Measurements from ENCODE around the gene MAP3K1.

The MAP3K1 gene

GRCh38 chr5:56803025-56803424 lies 12.3 kb upstream of the MAP3K1 start:
- TF ChIP-seq CTCF (conservative IDR thresholded peaks at IDR 0.05; ENCODE audit: low read depth, low read length): no peak
- no peaks in the 10 kb centered on the region for H3K4me1 ChIP-seq (ENCODE audit: low read depth, poor library complexity, severe bottlenecking)
- no peaks in the 10 kb centered on the region for H3K36me3 ChIP-seq (ENCODE audit: insufficient read depth)
- H4K20me1 ChIP-seq (ENCODE audit: insufficient read depth): no peaks in the 10 kb centered on the region
- H3K79me2 ChIP-seq (ENCODE audit: insufficient read depth, low read depth): no peaks in the 10 kb centered on the region
- no peak overlapping the region for H3K27ac ChIP-seq
- H3K27me3 ChIP-seq (ENCODE audit: insufficient read depth, low read depth): no peaks in the 10 kb centered on the region
- no peak overlapping the region for H3K4me2 ChIP-seq
- H3K4me3 ChIP-seq (IDR thresholded peaks at IDR 0.05; ENCODE audit: insufficient read depth, low read depth, low read length): no peak overlapping the region
- no peak overlapping the region for H2AFZ ChIP-seq (ENCODE audit: low read depth)
- no peak overlapping the region for H3K9ac ChIP-seq

- Histone ChIP-seq H3K4me2 (no peak overlapping the region), H4K20me1 (ENCODE audit: insufficient read depth) (no peaks in the 10 kb centered on the region), H3K27me3 (ENCODE audit: insufficient read depth, low read depth) (no peaks in the 10 kb centered on the region), H3K27ac (no peak overlapping the region), H3K36me3 (ENCODE audit: insufficient read depth) (no peaks in the 10 kb centered on the region), H3K79me2 (ENCODE audit: insufficient read depth, low read depth) (no peaks in the 10 kb centered on the region), H3K4me1 (ENCODE audit: low read depth, poor library complexity, severe bottlenecking) (no peaks in the 10 kb centered on the region), H2AFZ (ENCODE audit: low read depth) (no peak overlapping the region), H3K4me3 (IDR thresholded peaks at IDR 0.05; ENCODE audit: insufficient read depth, low read depth, low read length) (no peak overlapping the region), H3K9ac (no peak overlapping the region)
- no peak for TF ChIP-seq CTCF (conservative IDR thresholded peaks at IDR 0.05; ENCODE audit: low read depth, low read length)
Measured at GRCh38 chr5:56803894-56804293, 11.5 kb upstream of the MAP3K1 start.

GRCh38 chr5:56807679-56808078 lies 7.7 kb upstream of the MAP3K1 start:
- H3K27me3 ChIP-seq (ENCODE audit: insufficient read depth, low read depth): no peaks in the 10 kb centered on the region
- no peak overlapping the region for H3K4me2 ChIP-seq
- H3K36me3 ChIP-seq (ENCODE audit: insufficient read depth): no peaks in the 10 kb centered on the region
- no peak overlapping the region for H2AFZ ChIP-seq (ENCODE audit: low read depth)
- H3K4me3 ChIP-seq (IDR thresholded peaks at IDR 0.05; ENCODE audit: insufficient read depth, low read depth, low read length): no peak overlapping the region
- no peak overlapping the region for H3K9ac ChIP-seq
- H4K20me1 ChIP-seq (ENCODE audit: insufficient read depth): no peaks in the 10 kb centered on the region
- no peaks in the 10 kb centered on the region for H3K79me2 ChIP-seq (ENCODE audit: insufficient read depth, low read depth)
- no peak overlapping the region for H3K27ac ChIP-seq
- H3K4me1 ChIP-seq (ENCODE audit: low read depth, poor library complexity, severe bottlenecking): peaks cover 11% of the 10 kb centered on the region
- TF ChIP-seq CTCF (conservative IDR thresholded peaks at IDR 0.05; ENCODE audit: low read depth, low read length): no peak

GRCh38 chr5:56808211-56808610 lies 7.1 kb upstream of the MAP3K1 start:
- TF ChIP-seq CTCF (conservative IDR thresholded peaks at IDR 0.05; ENCODE audit: low read depth, low read length): no peak
- Histone ChIP-seq H2AFZ (ENCODE audit: low read depth) (no peak overlapping the region), H3K4me3 (IDR thresholded peaks at IDR 0.05; ENCODE audit: insufficient read depth, low read depth, low read length) (no peak overlapping the region), H4K20me1 (ENCODE audit: insufficient read depth) (no peaks in the 10 kb centered on the region), H3K4me2 (no peak overlapping the region), H3K27me3 (ENCODE audit: insufficient read depth, low read depth) (no peaks in the 10 kb centered on the region), H3K27ac (no peak overlapping the region), H3K4me1 (ENCODE audit: low read depth, poor library complexity, severe bottlenecking) (peaks cover 12% of the 10 kb centered on the region), H3K79me2 (ENCODE audit: insufficient read depth, low read depth) (no peaks in the 10 kb centered on the region), H3K9ac (no peak overlapping the region), H3K36me3 (ENCODE audit: insufficient read depth) (no peaks in the 10 kb centered on the region)
